Activated naive CD4-positive, alpha-beta T cell (primary cell): ENCODE data around the gene TRIOBP.

Experiments used
- DNase-seq, 4 experiments: peaks; one replicate each; lab custom pipeline; 2025; lab: John Stamatoyannopoulos, UW

Gene TRIOBP

DNA sequence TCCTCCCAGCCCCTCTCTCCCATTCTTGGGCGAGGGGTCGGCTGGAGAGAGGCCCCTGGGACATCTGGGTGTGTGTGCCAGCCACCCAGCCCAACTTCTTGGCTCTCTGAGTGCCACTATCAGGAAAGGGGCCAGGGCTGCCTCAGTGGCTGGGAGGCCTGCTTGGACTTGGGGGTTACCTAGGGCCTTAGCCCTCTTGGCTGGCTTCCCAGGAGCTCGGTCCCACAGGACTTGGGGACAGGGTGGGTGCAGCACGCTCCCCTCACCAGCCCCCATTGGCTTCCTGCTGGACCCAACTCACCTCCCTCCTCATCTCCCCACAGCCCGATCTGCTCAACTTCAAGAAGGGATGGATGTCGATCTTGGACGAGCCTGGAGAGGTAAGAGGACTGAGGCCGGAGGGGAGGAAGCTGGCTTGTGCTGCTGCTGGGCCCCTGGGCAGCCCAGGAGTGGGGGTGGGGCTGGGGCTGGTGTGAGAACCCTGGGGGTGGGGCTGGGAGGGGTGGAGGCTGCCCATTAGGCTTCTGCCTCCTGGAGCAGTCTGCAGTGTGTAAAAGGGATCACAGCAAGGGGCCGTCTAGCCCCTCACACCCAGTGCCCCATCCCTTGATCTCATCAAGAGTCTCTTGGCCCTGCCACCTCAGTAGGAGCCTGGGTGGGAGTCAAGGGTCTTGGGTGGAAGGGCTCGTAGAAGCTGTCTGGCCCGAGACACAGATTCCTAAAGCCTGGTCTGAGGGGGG is 54.8 kb downstream of the TRIOBP start:
- DNase-seq = no peak

DNA sequence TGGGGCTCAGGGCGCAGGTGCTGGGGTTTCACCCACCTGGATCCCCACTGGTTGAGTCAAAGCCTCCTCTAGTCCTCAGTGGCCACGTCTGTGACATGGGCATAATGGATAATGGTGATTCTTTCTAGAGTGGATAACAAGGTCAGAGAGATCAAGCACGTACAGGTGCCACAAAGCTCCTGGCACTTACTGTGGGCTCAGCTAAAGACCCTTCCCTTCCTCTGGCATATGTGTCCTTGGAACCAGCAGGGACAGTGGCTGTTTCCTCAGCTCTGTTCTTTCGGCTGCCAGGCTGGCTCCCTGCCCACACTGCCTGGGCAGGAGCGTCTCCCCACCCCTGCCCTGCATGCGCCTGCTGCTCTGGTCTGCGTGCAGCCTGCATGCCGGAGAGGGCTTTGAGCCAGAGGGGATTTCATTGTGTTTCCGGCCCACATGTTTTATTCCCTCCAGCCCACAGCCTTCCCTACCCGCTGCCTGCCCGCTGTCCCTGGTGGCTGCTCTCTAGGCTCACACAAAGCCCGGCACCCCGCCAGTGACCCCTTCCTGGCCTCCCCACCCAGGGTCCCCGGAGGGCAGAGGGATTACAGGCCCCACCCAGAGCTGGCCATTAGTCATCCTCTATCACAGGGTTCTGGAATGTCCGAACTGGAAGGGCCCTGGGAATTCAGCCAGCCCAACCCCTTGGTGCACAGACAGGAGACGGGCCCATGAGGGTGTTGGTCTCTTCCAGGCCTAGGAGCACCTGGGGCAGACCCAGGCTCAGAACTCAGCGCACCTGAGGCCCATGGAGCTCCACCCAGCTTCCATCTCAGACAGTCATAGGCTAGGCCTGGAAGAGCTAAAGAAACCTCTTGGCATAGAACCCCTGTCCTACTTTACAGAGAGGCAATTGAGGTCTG is 55.6 kb downstream of the TRIOBP start:
- no peak for DNase-seq

DNA sequence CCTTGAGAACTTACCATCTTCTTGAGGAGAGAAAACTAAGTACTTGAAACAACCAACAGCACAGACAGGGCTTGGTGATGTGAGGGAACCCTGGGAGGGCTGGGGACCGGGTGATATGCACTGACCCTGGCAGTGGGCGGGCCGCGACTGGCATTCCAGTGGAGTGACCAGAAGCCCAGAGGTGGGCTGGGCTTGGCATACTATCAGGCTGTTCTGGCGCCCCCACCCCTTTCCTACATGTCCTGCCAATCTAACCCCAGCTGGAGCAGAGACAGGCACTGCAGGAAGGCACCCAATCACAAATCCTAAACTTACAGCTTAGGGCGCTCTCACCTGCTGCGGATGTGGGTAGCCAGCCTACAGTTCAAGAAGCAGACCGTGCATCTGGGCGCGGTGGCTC is 56.9 kb downstream of the TRIOBP start:
- no peak for DNase-seq

DNA sequence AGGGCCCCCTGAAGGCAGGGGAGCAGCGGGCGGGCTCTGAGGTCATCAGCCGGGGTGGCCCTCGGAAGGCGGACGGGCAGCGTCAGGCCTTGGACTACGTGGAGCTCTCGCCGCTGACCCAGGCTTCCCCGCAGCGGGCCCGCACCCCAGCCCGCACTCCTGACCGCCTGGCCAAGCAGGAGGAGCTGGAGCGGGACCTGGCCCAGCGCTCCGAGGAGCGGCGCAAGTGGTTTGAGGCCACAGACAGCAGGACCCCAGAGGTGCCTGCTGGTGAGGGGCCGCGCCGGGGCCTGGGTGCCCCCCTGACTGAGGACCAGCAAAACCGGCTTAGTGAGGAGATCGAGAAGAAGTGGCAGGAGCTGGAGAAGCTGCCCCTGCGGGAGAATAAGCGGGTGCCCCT is 60.8 kb downstream of the TRIOBP start:
- no peak for DNase-seq

DNA sequence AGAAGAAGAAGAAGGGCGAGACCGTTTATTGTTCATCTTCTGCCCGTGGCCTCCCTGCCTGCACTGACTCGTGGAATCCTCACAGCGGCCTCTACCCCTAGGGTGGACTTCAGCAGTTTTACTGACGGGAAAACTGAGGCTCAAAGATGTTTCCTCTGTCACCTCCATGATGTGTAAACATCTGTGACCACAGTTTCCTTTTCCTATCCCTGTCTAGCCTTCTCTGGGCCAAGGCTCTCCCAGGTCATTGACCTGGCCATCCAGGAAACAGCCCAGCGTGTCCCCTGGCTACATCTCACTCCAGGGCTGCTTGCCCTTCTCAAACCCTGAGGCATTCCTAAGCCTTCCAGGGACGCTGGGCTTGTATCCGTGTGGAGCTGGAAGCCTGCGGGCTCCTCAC is 61.8 kb downstream of the TRIOBP start:
- no peak for DNase-seq

DNA sequence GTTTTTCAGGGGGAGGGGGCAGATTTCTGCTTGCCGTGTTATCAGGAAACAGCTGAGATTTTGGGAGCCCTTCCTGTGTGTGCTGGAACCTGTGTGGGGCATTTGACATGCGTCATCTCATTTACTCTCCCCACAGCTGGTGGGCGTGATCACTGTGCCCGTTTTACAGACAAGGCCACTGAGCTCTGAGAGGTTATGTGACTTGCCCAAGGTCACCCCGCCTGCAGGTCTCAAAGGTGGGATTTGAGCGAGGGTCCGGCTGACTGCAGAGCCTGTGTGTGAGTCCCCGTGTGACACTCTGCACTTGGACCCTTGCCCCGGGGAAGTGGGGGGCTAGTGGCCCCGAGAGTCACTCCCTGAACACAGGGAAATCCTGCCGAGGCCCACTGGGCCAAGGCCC is 62.4 kb downstream of the TRIOBP start:
- DNase-seq = no peak

DNA sequence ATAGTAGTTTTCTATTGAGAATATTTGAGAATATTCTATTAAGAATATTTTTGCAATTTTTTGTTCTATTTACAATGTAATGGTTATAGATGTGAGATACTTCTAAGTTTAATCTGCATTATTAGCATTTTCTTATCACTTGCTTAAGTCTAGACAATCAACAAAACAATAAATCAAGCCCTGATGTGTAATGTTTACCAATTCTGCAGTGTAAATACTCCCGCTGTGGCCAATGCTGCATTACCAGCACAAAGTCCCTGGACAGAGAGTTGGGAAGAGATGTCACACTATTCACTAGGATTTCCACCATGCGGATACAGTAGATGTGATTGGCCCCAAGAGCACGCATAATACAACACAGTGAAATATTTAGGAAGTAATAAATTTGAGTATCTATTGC is 63.3 kb downstream of the TRIOBP start:
- no peak for DNase-seq

DNA sequence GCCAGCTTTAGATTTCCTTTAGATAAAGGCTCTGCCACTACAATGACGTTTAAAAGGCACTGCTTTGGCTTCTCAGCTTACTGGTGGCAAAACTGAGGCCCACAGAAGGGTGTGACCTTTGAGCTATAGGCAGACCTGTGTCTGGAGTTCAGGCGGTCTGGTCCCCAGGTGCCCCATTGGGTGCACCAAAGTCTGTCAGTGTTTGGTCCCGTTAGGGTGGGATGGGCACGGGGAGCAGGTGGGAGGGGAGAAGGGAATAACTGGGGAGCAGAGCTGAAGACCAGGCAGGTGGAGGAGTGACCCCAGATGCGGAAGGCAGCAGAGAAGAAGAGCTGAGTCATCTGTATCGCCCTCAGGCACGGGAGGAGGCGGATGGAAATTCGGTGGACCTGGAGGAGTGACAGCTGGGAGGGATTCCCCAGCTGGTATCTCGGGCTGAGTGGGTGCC is 65.6 kb downstream of the TRIOBP start:
- no peak for DNase-seq

DNA sequence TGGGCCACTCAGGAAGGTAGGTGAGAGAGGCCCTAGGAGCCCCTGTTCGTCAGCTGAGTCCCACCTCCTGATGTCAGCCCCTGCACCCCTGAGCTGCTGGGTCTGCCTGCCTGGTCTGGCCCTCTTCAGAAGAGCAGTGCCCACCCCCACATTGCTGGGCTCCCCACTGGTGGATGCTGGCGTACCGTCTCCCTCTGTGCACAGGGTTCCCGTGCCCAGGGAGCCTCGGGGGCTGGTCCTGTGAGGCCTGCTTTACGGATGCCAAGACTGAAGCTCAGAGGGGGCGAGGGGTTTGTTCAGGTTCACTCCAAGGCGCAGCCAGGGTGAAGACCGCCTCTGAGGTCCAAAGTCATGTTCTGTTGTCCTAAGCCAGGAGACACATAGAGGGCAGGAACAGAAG is 66.2 kb downstream of the TRIOBP start:
- no peak for DNase-seq

DNA sequence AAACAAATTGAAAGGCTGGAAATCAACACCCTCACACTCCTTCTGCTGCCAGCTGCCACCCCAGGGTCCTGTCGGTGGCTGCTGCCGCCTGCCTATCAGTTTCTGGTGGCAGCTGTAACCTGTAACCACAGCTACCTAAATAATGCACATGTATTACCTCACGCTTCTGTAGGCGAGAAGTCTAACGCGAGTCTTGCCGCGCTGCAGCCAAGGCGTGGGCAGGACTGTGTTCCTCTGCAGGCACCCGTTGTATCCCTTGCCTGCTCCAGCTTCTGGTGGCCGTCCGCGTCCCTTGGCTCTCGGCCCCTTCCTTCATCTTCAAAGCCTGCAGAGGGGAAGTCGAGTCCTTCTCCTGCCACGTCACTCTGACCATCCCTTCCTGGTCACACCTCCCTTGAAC is 66.8 kb downstream of the TRIOBP start:
- DNase-seq = no peak

DNA sequence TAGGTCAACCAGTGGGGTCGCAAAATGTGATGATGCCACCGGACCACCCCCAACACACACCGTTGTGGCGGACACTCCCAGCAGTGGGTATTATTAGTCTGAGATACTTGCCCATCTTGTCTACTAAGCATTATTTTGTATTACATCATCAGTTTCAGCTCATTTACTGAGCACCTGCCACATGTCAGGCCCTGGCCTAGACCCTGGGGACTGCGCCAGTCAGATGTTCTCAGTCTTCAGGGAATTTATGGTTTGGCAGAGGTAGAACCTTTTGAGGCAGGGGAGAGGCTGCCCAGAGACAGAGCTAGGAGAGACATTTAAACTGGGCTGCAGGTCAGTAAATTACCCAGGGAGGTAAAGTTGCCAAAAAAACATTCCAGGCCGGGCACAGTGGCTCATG is 67.8 kb downstream of the TRIOBP start:
- no peak for DNase-seq

DNA sequence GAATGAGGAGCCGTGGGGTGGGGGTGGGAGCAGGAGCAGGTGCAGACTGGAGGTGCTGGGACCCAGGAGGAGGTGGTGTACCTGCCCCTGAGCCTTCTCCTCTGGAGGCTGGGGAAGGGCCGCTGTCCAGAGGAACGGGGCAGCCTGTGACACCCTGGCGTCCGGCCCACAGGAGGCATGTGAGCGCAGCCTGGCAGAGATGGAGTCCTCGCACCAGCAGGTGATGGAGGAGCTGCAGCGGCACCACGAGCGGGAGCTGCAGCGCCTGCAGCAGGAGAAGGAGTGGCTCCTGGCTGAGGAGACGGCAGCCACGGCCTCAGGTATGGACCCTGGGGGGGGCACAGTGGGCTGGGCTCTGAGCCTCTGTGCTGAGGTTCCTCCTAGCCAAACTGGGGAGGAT is 68.7 kb downstream of the TRIOBP start:
- DNase-seq = no peak

DNA sequence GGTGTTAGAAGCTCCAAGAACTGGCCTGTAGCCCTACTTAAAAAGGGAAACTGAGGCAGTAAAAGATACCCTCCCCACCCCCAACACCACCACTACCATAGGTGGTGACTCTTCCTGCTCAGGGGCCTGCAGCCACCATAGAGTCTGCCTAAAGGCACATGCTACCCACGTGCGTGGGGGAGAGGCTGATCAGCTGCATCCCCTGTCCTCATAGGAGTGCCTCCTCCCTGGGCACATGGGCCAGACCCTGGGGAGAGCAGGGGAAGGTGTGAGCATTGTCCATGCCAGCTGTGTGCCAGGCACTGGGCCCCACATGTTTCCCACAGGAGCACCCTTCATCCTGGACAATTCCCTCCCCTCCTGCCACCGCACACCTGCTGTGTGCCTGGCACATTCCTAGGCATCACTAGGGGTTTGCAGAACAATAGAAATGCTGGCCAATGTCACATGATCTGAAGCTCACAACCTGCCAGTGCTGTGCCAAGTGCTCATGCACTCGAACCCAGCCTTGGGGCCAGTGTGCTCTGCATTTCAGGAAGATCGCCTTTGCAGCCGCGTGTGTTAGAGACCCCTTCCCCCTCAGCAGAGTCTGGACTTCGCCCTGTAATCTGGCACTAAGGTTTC is 69.2 kb downstream of the TRIOBP start:
- DNase-seq = no peak

DNA sequence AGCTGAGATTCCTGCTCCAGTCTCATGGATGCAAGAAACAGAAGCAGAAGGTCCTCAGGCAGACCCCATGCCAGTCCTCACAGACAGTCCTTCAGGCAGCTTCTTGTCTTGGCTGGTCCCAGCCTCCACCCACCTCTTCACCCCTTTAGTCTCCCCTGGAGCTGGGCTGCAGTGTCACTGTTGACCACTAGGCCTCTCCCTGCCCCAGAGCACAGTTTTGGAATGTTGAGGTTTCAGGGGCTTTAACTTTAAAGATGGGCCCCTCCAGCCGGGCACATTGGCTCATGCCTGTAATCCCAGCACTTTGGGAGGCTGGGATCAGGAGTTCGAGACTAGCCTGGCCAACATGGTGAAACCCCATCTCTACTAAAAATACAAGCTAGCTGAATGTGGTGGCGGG is 71.4 kb downstream of the TRIOBP start:
- DNase-seq = no peak

DNA sequence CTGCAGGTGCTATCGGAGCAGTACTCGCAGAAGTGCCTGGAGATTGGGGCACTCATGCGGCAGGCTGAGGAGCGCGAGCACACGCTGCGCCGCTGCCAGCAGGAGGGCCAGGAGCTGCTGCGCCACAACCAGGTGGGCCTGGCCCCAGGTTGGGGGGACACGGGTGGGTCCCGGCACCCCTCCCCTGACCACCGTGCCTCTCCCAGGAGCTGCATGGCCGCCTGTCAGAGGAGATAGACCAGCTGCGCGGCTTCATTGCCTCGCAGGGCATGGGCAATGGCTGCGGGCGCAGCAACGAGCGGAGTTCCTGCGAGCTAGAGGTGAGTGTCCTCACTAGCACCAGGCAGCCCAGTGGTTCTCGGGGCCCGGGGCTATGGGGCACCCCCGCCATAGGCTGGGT is 72.2 kb downstream of the TRIOBP start:
- no peak for DNase-seq

DNA sequence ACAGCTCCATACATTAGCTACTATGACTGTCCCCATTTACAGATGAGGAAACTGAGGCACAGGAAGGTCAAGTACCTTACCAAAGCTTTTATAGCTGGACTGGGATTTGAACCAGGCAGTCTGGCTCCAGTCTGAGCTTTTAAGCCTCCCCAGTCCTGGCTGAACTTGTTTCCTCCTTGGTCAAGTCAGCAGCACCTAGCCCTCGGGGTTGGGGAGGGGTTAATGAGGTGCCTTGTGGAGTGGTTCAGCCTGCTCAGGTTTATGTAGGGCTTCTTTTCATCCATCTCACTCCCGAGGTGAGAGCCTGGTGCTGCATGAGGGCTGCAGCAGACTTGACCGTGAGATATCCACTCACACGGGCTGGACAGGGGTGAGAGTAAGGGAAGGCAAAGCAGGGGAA is 74.2 kb downstream of the TRIOBP start:
- DNase-seq = no peak

DNA sequence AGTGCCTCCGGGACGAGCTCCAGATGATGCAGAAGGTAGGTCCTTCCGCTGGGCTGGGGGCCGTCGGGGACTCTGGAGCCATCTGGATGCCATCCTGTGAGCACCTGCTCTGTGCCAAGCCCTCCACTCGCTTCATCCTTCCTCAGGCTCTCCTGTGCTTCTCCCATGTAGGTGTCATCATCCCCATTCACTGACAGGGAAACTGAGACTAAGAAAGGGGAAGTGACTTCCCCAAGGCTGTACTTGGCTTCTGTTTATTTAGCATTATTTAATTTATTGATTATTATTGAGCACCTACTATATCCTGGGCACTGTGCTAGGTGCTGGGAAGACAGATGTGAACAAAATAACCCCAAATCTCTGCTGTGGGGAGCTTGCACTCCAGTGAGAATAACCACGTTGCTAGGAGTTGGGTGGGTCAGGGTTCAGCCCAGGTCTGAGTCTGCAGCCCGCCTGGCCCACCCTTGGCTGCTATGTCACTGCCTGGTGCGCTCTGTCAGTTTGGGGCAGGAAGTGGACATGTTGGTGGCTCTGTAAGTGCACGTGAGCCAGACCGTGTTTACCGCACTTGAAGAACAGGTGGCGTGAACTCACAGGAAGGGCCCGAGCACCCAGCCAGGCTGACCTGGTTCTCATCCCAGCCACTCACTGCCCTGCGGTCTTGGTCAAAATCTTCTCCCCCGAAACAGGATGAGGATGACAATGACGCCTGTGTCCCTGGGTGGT is 75.0 kb downstream of the TRIOBP start:
- DNase-seq = no peak

DNA sequence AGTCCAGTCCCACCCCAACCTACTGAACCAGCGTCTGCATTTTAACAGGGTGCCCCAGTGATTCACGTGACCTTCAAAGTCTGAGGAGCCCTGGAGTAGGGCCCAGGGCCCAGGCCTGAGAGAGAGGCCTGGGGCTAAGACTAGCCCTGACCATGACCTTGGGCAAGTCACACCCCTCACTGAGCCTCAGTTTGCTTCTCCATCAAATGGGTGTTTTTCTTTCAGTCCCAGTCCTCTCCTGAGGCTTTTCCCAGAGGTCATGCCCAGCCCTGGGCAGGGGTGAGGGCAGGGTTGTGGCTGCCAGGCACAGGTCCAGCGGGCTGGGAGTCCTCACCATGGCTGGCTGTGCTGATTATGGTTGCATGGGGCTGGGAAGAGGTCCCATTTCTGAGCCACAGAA is 77.9 kb downstream of the TRIOBP start:
- no peak for DNase-seq

DNA sequence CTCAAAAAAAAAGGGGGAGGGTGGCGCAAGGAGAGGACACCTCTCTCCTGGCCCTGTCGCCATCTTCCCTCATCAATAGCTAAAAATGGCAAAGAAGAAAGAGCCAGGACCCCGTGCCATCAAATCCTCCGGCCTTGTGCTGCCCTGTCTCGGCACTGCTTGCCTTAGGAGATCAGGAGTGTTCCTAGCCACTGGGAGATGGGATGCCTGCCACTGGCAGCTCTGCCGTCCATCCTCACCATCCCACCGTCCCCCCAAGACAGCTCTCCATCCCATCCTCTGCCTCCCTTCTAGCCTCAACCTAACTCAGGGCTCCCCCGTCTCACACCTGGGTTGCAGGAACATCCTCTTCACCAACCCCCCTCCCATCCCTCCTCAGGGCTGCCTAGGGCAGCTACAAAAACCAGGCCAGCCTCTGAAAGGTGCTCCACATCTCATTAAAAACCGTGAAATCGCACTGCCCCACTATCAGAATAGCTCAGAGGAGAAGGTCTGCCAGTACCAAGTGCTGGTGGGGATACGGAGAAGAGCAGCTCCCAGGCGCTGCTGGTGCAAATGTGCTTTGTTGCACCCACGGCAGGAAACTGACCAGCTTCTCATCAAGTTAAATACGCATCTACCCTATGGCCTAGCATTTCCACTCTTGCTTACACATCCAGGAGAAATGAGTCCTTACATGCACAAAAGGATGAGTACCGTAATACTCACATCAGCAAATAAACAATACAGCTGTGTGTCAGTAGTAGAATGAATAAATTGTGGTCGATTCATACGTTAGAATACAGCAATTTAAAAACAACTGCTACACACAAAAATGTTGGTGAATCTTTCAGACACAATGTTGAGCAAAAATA is 79.2 kb downstream of the TRIOBP start:
- no peak for DNase-seq

DNA sequence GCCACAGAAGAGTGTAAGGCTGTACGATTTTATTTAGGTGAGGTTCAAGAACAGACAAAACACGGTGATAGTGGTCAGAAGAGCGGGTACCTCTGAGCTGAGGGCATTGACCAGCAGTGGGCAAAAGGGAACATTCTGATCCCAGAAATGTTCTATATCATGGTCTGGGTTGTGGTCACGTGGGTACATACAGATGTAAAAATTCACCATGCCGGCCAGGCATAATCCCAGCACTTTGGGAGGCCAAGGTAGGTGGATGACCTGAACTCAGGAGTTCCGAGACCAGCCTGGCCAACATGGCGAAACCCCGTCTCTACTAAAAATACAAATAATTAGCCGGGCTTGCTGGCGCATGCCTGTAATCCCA is 79.8 kb downstream of the TRIOBP start:
- DNase-seq = no peak

DNA sequence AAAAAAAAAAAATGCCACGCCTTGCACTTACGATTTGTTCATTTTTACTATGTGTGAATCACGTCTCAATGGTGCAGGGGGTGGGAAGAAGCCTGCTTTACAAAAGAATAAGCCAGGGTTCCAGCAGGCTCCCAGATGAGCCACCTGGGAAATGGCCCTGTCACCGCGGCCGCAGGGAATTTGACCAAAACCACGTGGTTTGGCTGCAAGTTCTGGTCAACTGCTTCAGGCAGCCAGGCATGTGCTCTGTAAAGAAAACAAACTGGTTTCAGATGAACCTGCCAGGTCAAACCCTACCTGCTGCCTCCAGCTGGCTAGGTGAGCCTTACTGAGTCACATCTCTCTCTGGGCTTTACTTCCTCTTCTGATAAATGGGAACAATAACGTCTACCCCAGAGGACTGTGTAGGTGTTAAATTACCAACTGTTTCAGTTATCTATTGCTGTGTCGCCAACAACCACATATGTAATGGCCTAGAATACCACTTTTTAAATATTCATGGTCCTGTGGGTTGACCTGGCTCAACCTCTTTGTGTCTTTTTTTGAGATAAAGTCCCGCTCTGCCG is 80.4 kb downstream of the TRIOBP start:
- DNase-seq = no peak
